ENCODE results near the gene TP53BP1.

TP53BP1 gene

DNA sequence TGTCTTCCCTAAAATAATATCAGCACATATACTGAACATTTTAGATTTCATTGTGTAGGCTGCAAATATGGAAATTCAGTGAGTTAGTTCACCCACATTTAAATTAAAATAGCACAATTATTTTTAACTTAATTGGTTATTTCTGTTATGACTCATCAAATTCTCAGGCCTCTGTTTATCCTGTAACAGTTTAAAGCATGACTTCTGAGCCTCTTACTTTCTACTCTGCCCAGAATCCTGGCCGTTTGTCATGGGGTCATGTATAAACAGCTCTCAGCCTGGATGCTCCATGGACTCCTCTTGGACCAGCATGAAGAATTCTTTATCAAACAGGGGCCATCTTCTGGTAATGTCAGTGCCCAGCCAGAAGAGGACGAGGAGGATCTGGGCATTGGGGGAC, 109.9 kb downstream of the TP53BP1 start:
- no peak overlapping the region for H2BK120ac ChIP-seq (ENCODE audit: low read depth, low read length)
- no peaks in the 10 kb centered on the region for H3K27me3 ChIP-seq (ENCODE audit: control insufficient read depth in 3 of 3, insufficient read depth in 3 of 3, low read depth in 1 of 3, low read length in 3 of 3)
- no peak for DNase-seq (ENCODE audit: low spot score)
- no peak overlapping the region for H4K91ac ChIP-seq (ENCODE audit: low read depth, low read length, poor library complexity)
- no CpG with 5 or more reads among the region's 2 CpGs for WGBS, 2 donors (ENCODE audit: extremely low coverage in 2 of 2, insufficient read length in 2 of 2, insufficient replicate concordance in 1 of 2)
- H3K4me2 ChIP-seq (ENCODE audit: insufficient read depth, low read length, poor library complexity, severe bottlenecking) = no peak overlapping the region
- no peak overlapping the region for H2BK15ac ChIP-seq (ENCODE audit: low read length)
- peaks cover 15 to 94% of the 10 kb centered on the region in 2 donors for H3K36me3 ChIP-seq (replicated peaks in 1 of 2; ENCODE audit: control insufficient read depth in 2 of 2, insufficient read depth in 2 of 2, low read length in 2 of 2)
- no peak overlapping the region for H3K27ac ChIP-seq (replicated peaks; ENCODE audit: low read length)
- H3K79me1 ChIP-seq (ENCODE audit: low read depth, low read length) = no peaks in the 10 kb centered on the region
- H2AFZ ChIP-seq (ENCODE audit: low read length) = no peak overlapping the region
- no peaks in the 10 kb centered on the region for H3K4me1 ChIP-seq (ENCODE audit: control insufficient read depth in 2 of 2, insufficient read depth in 1 of 2, low read depth in 1 of 2, low read length in 2 of 2)
- no peak overlapping the region for H2AK5ac ChIP-seq (ENCODE audit: low read depth, low read length)
- no peak overlapping the region for H2BK12ac ChIP-seq (ENCODE audit: low read length)
- H3K9ac ChIP-seq (ENCODE audit: low read depth, low read length, poor library complexity) = no peak overlapping the region
- no peaks in the 10 kb centered on the region for H3K9me3 ChIP-seq (replicated peaks in 1 of 2; ENCODE audit: control insufficient read depth in 2 of 2, insufficient read depth in 1 of 2, low read depth in 1 of 2, low read length in 2 of 2)
- no peak overlapping the region for H2BK5ac ChIP-seq (ENCODE audit: low read length)
- no peak overlapping the region for H3K18ac ChIP-seq (ENCODE audit: low read length)
- H3K4me3 ChIP-seq (ENCODE audit: low read length in 2 of 2) = no peak overlapping the region
- H4K8ac ChIP-seq (ENCODE audit: low read depth, low read length) = no peak overlapping the region
- no peak overlapping the region for H3K4ac ChIP-seq (ENCODE audit: low read length)
- no peak overlapping the region for H3K14ac ChIP-seq (ENCODE audit: low read length)
- no peak overlapping the region for H3K23ac ChIP-seq (ENCODE audit: low read depth, low read length, poor library complexity)

DNA sequence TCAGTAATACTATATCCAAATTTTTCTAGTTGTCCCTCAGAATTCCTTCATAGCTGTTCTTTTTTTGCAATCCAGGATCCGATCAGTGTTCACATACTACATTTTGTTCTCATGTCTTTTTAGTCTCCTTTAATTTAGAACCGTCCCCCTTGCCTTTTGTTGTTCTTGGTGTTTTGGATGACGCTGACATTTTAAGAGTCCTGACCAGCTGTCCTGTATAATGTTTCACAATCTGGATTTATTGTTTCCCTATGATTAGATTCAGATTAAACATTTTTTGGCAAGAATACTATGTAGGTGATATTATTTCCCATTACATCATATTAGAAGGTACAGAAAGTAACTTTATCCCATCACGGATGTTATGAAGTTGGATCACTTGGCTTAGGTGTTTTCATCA, 110.6 kb downstream of the TP53BP1 start:
- no peak overlapping the region for H4K8ac ChIP-seq (ENCODE audit: low read depth, low read length)
- WGBS, 2 donors (ENCODE audit: extremely low coverage in 2 of 2, insufficient read length in 2 of 2, insufficient replicate concordance in 1 of 2) = no CpG with 5 or more reads among the region's 4 CpGs
- no peaks in the 10 kb centered on the region for H3K4me1 ChIP-seq (ENCODE audit: control insufficient read depth in 2 of 2, insufficient read depth in 1 of 2, low read depth in 1 of 2, low read length in 2 of 2)

DNA sequence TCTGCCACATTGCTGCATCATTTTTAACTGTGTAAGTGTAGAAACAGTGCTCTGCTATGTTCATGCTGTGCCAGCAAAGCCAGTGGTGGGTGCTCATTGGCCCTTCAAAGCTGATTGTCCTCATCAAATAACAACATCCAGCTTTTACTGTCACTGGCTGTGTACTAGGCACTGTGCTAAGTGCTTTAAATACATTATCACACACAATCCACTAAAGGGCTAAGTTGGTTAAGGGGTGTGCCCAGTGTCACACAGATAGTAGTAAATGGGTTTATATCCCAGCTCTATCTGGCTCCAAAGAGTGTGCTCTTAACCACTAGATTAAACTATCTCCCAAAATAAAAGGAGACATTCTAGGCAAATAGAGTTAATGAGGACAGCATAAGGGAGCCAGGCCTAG, 114.4 kb downstream of the TP53BP1 start:
- H4K8ac ChIP-seq (ENCODE audit: low read depth, low read length) = no peak overlapping the region
- no peak overlapping the region for H3K9ac ChIP-seq (ENCODE audit: low read depth, low read length, poor library complexity)
- H3K23ac ChIP-seq (ENCODE audit: low read depth, low read length, poor library complexity) = no peak overlapping the region
- H3K18ac ChIP-seq (ENCODE audit: low read length) = no peak overlapping the region
- no peak overlapping the region for H2AFZ ChIP-seq (ENCODE audit: low read length)
- H3K27ac ChIP-seq (replicated peaks; ENCODE audit: low read length) = no peak overlapping the region
- H3K36me3 ChIP-seq (replicated peaks in 1 of 2; ENCODE audit: control insufficient read depth in 2 of 2, insufficient read depth in 2 of 2, low read length in 2 of 2) = peaks cover 20 to 91% of the 10 kb centered on the region in 2 donors
- H2BK12ac ChIP-seq (ENCODE audit: low read length) = no peak overlapping the region
- H2BK15ac ChIP-seq (ENCODE audit: low read length) = no peak overlapping the region
- H3K4me3 ChIP-seq (ENCODE audit: low read length in 2 of 2) = no peak overlapping the region
- H3K27me3 ChIP-seq (ENCODE audit: control insufficient read depth in 3 of 3, insufficient read depth in 3 of 3, low read depth in 1 of 3, low read length in 3 of 3) = no peaks in the 10 kb centered on the region
- DNase-seq (ENCODE audit: low spot score) = no peak
- no peak overlapping the region for H3K4ac ChIP-seq (ENCODE audit: low read length)
- no peak overlapping the region for H2BK120ac ChIP-seq (ENCODE audit: low read depth, low read length)
- H3K9me3 ChIP-seq (replicated peaks in 1 of 2; ENCODE audit: control insufficient read depth in 2 of 2, insufficient read depth in 1 of 2, low read depth in 1 of 2, low read length in 2 of 2) = no peaks in the 10 kb centered on the region
- H3K4me1 ChIP-seq (ENCODE audit: control insufficient read depth in 2 of 2, insufficient read depth in 1 of 2, low read depth in 1 of 2, low read length in 2 of 2) = no peaks in the 10 kb centered on the region
- H3K79me1 ChIP-seq (ENCODE audit: low read depth, low read length) = no peaks in the 10 kb centered on the region
- H3K14ac ChIP-seq (ENCODE audit: low read length) = no peak overlapping the region
- no peak overlapping the region for H4K91ac ChIP-seq (ENCODE audit: low read depth, low read length, poor library complexity)
- no peak overlapping the region for H3K4me2 ChIP-seq (ENCODE audit: insufficient read depth, low read length, poor library complexity, severe bottlenecking)
- H2BK5ac ChIP-seq (ENCODE audit: low read length) = no peak overlapping the region
- H2AK5ac ChIP-seq (ENCODE audit: low read depth, low read length) = no peak overlapping the region

More for the DNA sequence above, 110.6 kb downstream of the TP53BP1 start:
- no peak for DNase-seq (ENCODE audit: low spot score)
- Histone ChIP-seq H3K27me3 (ENCODE audit: control insufficient read depth in 3 of 3, insufficient read depth in 3 of 3, low read depth in 1 of 3, low read length in 3 of 3) (no peaks in the 10 kb centered on the region), H3K14ac (ENCODE audit: low read length) (no peak overlapping the region), H2BK15ac (ENCODE audit: low read length) (no peak overlapping the region), H3K27ac (replicated peaks; ENCODE audit: low read length) (no peak overlapping the region), H3K4me3 (ENCODE audit: low read length in 2 of 2) (no peak overlapping the region), H3K4ac (ENCODE audit: low read length) (no peak overlapping the region), H3K4me2 (ENCODE audit: insufficient read depth, low read length, poor library complexity, severe bottlenecking) (no peak overlapping the region), H2BK5ac (ENCODE audit: low read length) (no peak overlapping the region), H3K36me3 (replicated peaks in 1 of 2; ENCODE audit: control insufficient read depth in 2 of 2, insufficient read depth in 2 of 2, low read length in 2 of 2) (peaks cover 17 to 95% of the 10 kb centered on the region in 2 donors), H3K79me1 (ENCODE audit: low read depth, low read length) (no peaks in the 10 kb centered on the region), H2BK12ac (ENCODE audit: low read length) (no peak overlapping the region), H3K18ac (ENCODE audit: low read length) (no peak overlapping the region), H3K9me3 (replicated peaks in 1 of 2; ENCODE audit: control insufficient read depth in 2 of 2, insufficient read depth in 1 of 2, low read depth in 1 of 2, low read length in 2 of 2) (no peaks in the 10 kb centered on the region), H3K23ac (ENCODE audit: low read depth, low read length, poor library complexity) (no peak overlapping the region), H4K91ac (ENCODE audit: low read depth, low read length, poor library complexity) (no peak overlapping the region), H2AK5ac (ENCODE audit: low read depth, low read length) (no peak overlapping the region), H3K9ac (ENCODE audit: low read depth, low read length, poor library complexity) (no peak overlapping the region), H2AFZ (ENCODE audit: low read length) (no peak overlapping the region), H2BK120ac (ENCODE audit: low read depth, low read length) (no peak overlapping the region)

DNA sequence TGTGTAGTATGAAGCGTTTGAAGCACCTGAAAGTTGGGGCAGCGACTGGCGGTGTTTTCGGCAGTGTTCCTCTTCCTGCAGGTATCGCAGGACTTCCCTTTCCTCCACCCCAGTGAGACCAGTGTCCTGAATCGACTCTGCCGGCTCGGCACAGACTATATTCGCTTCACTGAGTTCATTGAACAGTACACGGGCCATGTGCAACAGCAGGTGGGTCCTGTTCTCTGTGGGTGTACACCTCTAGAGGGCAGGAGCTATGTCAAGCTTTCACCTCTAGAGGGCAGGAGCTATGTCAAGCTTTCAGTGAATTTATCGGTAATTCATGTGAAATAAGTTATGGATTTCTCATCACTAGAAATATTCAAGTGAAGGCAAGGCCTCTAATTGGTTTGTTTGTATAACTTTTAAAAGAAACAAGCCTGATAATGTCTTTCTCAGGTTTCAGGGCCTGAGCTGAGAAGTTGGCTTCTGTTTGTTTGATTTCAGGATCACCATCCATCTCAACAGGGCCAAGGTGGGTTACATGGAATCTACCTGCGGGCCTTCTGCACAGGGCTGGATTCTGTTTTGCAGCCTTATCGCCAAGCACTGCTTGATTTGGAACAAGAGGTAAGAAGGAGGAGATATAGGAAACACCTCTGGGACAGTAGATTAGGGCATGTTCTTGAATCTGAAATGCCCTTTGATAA, 116.8 kb downstream of the TP53BP1 start:
- H4K91ac ChIP-seq (ENCODE audit: low read depth, low read length, poor library complexity) = no peak overlapping the region
- H3K4me3 ChIP-seq (ENCODE audit: low read length in 2 of 2) = no peak overlapping the region
- H3K4me1 ChIP-seq (ENCODE audit: control insufficient read depth in 2 of 2, insufficient read depth in 1 of 2, low read depth in 1 of 2, low read length in 2 of 2) = no peaks in the 10 kb centered on the region
- H2BK12ac ChIP-seq (ENCODE audit: low read length) = no peak overlapping the region
- H2BK5ac ChIP-seq (ENCODE audit: low read length) = no peak overlapping the region
- no peak overlapping the region for H2AFZ ChIP-seq (ENCODE audit: low read length)
- no peak overlapping the region for H3K4me2 ChIP-seq (ENCODE audit: insufficient read depth, low read length, poor library complexity, severe bottlenecking)
- H3K36me3 ChIP-seq (replicated peaks in 1 of 2; ENCODE audit: control insufficient read depth in 2 of 2, insufficient read depth in 2 of 2, low read length in 2 of 2) = peaks cover 14 to 66% of the 10 kb centered on the region in 2 donors
- no peak overlapping the region for H4K8ac ChIP-seq (ENCODE audit: low read depth, low read length)
- no peak overlapping the region for H2BK15ac ChIP-seq (ENCODE audit: low read length)
- DNase-seq (ENCODE audit: low spot score) = peak; percentile 17
- no peak overlapping the region for H3K23ac ChIP-seq (ENCODE audit: low read depth, low read length, poor library complexity)
- no peak overlapping the region for H2BK120ac ChIP-seq (ENCODE audit: low read depth, low read length)
- no peak overlapping the region for H3K9ac ChIP-seq (ENCODE audit: low read depth, low read length, poor library complexity)
- no peak overlapping the region for H3K4ac ChIP-seq (ENCODE audit: low read length)
- no peak overlapping the region for H3K14ac ChIP-seq (ENCODE audit: low read length)
- no peak overlapping the region for H3K27ac ChIP-seq (replicated peaks; ENCODE audit: low read length)
- H3K9me3 ChIP-seq (replicated peaks in 1 of 2; ENCODE audit: control insufficient read depth in 2 of 2, insufficient read depth in 1 of 2, low read depth in 1 of 2, low read length in 2 of 2) = no peaks in the 10 kb centered on the region
- H2AK5ac ChIP-seq (ENCODE audit: low read depth, low read length) = no peak overlapping the region
- WGBS, 2 donors (ENCODE audit: extremely low coverage in 2 of 2, insufficient read length in 2 of 2, insufficient replicate concordance in 1 of 2) = no CpG with 5 or more reads among the region's 13 CpGs
- no peak overlapping the region for H3K18ac ChIP-seq (ENCODE audit: low read length)
- no peaks in the 10 kb centered on the region for H3K27me3 ChIP-seq (ENCODE audit: control insufficient read depth in 3 of 3, insufficient read depth in 3 of 3, low read depth in 1 of 3, low read length in 3 of 3)
- peaks cover 2% of the 10 kb centered on the region for H3K79me1 ChIP-seq (ENCODE audit: low read depth, low read length)
